ENCODE data around the gene TMEM165.

Gene TMEM165

GRCh38 chr4:55416176-55416575, 20.4 kb downstream of the TMEM165 start:
- no peak overlapping the region for H3K4me3 ChIP-seq (ENCODE audit: low read length)
- no peak for DNase-seq (ENCODE audit: low read depth)
- TF ChIP-seq CTCF (conservative IDR thresholded peaks at IDR 0.05; ENCODE audit: low read depth, low read length), result no peak

GRCh38 chr4:55424791-55425190, 29.0 kb downstream of the TMEM165 start:
- no peak overlapping the region for H3K4me3 ChIP-seq (ENCODE audit: low read length)
- no peak for TF ChIP-seq CTCF (conservative IDR thresholded peaks at IDR 0.05; ENCODE audit: low read depth, low read length)
- DNase-seq (ENCODE audit: low read depth), result no peak

DNA sequence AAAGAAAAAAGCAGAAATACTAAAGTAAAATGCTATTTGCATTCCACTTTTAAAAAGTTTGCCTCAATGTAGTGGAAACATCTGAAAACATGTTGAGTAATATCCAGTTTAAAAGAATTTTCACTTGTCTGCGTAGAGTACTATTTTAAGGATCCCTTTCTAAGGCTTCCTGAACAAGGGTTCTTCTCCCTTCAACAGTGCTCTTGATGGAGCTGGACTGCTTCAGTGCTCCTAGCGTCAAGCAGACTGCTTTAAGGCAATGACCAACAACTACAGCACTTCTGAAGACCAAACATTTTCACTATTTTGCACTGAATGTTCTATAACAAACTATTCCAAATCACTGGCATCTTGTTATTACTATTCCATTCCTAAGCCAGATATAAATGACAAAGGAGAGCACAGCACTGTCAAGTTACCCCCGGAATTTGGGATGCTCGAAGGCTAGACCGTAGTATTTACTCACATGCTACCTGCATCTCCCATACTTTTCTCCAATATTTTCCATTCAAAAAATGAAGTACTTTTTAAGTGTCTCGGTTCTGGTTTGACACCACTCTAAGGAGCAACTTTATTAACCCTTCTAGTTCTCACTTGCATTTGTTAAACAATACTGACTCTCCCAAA, 36.1 kb downstream of the TMEM165 start:
- no peak for DNase-seq (ENCODE audit: low read depth)
- no peak for TF ChIP-seq CTCF (conservative IDR thresholded peaks at IDR 0.05; ENCODE audit: low read depth, low read length)
- H3K4me3 ChIP-seq (ENCODE audit: low read length), result no peak overlapping the region

DNA sequence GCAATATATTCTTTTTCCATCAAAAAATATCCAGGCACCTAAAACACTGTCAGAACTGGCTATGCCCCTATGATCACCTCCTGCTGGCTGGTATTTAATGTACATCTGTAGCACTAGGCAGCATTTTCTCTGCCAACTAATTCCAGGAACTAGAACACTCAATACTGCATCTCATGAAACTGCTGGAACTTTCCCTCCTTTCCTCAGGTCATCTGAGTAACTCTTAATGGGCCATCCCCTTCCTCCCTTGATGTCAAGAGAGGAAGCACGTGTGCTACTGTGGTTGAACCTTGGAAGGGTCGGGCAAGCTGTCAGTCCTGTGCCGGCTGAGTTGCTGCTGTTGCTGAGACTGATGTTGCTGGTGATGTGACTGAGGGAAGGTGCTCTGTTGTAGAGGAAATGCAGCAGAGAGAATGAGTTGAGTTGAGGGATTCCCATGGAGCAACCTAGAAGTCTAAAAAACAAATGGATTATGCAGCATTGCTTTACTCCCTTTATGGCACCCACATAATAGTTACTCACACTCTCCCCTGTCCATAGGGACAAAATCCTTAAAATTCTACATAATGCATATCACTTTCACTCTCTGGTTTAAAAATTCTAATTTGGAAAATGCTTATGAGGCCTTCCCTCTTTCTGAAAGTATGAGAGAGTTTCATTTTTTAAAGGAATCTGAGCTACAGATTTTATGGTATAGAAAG, 39.5 kb downstream of the TMEM165 start:
- no peak overlapping the region for H3K4me3 ChIP-seq (ENCODE audit: low read length)
- DNase-seq (ENCODE audit: low read depth), result no peak
- peak; percentile 40 for TF ChIP-seq CTCF (conservative IDR thresholded peaks at IDR 0.05; ENCODE audit: low read depth, low read length)

DNA sequence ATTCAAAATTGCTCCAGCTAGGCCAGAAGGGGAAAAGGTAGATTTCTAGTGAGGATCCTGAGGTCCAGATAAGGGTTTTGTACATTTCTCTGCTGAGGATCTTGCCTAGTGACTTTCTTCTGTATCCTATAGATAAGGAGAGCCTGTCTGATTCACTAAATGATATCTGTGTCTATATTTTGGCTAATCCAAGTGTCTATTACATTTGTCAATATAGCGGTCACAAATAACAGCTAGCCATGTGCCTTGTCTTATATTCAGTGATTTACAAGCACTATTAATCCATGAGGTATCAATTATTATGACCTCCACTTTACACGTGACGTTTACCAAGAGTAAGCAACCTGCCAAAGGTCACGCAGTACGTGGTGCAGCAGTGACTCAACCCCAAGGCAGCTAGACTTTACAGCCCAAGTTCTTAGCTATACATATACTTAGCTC, 41.6 kb downstream of the TMEM165 start:
- DNase-seq (ENCODE audit: low read depth), result peak; percentile 53
- no peak overlapping the region for H3K4me3 ChIP-seq (ENCODE audit: low read length)

GRCh38 chr4:55437823-55438222, 42.1 kb downstream of the TMEM165 start:
- no peak for TF ChIP-seq CTCF (conservative IDR thresholded peaks at IDR 0.05; ENCODE audit: low read depth, low read length)
- no peak for DNase-seq (ENCODE audit: low read depth)
- no peak overlapping the region for H3K4me3 ChIP-seq (ENCODE audit: low read length)

More for the DNA sequence above, 41.6 kb downstream of the TMEM165 start:
- TF ChIP-seq CTCF (conservative IDR thresholded peaks at IDR 0.05; ENCODE audit: low read depth, low read length), result no peak

DNA sequence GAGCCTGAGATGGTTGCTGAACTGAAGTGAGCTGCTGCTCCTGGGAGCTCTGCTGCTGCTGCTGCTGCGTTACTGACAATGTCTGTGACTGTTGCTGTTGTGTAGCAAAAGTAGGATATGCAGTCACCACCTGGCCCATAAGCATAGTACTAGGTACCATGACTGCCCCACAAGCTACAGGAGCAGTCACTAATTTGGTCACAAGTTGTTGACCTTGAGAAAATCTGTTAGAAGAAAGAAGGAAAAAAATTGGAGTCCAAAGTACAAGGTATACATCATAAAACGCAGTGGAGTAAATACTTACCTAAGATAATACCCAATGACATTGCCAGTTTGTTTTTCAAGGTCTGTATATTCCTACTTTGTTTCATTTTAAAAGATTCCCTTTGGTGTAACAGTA, 42.6 kb downstream of the TMEM165 start:
- no peak for TF ChIP-seq CTCF (conservative IDR thresholded peaks at IDR 0.05; ENCODE audit: low read depth, low read length)
- no peak overlapping the region for H3K4me3 ChIP-seq (ENCODE audit: low read length)
- no peak for DNase-seq (ENCODE audit: low read depth)
